ENCODE measurements around the gene KLHDC7B.
A peak's percentile ranks its signal among the peaks of the same experiment; 100 is the strongest.

Gene KLHDC7B

DNA sequence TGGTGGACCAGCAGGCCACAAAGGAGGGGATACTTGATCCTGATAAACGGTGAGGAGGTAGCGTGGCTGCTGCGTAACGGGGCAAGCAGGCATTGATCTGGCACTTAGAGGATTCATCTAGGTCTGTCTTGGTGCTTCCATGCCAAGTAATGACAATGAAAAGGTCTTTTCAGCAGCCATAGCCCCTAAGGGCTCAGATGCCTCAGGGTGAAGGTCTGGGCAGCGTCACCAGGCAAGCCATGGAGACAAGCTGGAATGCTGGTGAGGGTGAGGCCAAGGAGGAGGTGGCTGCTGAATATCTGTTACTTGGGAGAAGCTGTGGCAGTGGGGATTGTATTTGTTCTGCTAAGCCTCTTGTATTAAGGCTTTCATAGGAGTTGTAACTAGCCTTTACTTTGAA, 41.7 kb downstream of the KLHDC7B start:
- TF ChIP-seq, protein P1, sequence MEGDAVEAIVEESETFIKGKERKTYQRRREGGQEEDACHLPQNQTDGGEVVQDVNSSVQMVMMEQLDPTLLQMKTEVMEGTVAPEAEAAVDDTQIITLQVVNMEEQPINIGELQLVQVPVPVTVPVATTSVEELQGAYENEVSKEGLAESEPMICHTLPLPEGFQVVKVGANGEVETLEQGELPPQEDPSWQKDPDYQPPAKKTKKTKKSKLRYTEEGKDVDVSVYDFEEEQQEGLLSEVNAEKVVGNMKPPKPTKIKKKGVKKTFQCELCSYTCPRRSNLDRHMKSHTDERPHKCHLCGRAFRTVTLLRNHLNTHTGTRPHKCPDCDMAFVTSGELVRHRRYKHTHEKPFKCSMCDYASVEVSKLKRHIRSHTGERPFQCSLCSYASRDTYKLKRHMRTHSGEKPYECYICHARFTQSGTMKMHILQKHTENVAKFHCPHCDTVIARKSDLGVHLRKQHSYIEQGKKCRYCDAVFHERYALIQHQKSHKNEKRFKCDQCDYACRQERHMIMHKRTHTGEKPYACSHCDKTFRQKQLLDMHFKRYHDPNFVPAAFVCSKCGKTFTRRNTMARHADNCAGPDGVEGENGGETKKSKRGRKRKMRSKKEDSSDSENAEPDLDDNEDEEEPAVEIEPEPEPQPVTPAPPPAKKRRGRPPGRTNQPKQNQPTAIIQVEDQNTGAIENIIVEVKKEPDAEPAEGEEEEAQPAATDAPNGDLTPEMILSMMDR (IDR thresholded peaks at IDR 0.05), result no peak
- no peak for TF ChIP-seq ZFX (IDR thresholded peaks at IDR 0.05; ENCODE audit: borderline replicate concordance)
- H3K27ac ChIP-seq, result no peak overlapping the region

GRCh38 chr22:50595189-50595588, 49.5 kb downstream of the KLHDC7B start:
- no peak overlapping the region for H3K27ac ChIP-seq
- TF ChIP-seq ZFX (IDR thresholded peaks at IDR 0.05; ENCODE audit: borderline replicate concordance), result no peak

GRCh38 chr22:50597097-50597496, 51.4 kb downstream of the KLHDC7B start:
- no peak overlapping the region for H3K27ac ChIP-seq
- TF ChIP-seq ZFX (IDR thresholded peaks at IDR 0.05; ENCODE audit: borderline replicate concordance), result no peak
- TF ChIP-seq, protein P1 (IDR thresholded peaks at IDR 0.05), result no peak

GRCh38 chr22:50599816-50600455, 54.2 kb downstream of the KLHDC7B start:
- peak overlapping the region; percentile 89 for H3K27ac ChIP-seq
- TF ChIP-seq, protein P1 (IDR thresholded peaks at IDR 0.05), result no peak
- TF ChIP-seq ZFX (IDR thresholded peaks at IDR 0.05; ENCODE audit: borderline replicate concordance), result no peak

DNA sequence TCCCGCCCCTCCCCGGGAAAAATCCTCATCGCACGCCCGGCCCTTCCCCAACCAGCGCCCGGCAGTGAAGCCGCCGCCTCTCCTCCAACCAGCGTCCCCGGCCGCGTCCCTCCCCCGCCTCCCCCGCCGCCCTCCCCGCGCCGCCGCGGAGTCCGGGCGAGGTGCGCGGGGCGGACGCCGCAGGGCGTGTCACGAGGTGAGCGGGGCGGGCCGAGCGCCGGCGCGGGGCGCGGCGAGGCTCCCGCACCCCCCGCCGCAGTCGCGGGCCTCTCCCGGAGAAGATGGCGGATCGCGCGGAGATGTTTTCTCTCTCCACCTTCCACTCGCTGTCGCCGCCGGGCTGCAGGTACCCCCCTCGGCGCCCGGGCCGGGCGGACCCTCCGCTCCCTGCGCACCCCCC, 54.8 kb downstream of the KLHDC7B start, which contains the start of gene MAPK8IP2:
MAPK8IP2 (plus strand) TSS at position 256 of the 400 bp plus-strand sequence; CDS start at position 282, 26 bp downstream.
- H3K27ac ChIP-seq, result peak within 1 kb of the TSS; percentile 89
- TF ChIP-seq, protein P1 (IDR thresholded peaks at IDR 0.05), result no peak
